HG03060 (cell line): ENCODE data around the gene RCBTB2.

Source experiments
- ATAC-seq: cut with Tn5 transposase; IDR thresholded peaks from one replicate; pipeline ENCODE4 v1.9.1; 2021; ENCODE audit warnings: low read depth, moderate number of reproducible peaks; ENCODE audit not compliant: unreplicated experiment

RCBTB2 gene

GRCh38 chr13:48564056-48564455, 31.2 kb upstream of the RCBTB2 start:
- no peak for ATAC-seq

GRCh38 chr13:48563626-48564025, 30.7 kb upstream of the RCBTB2 start:
- ATAC-seq, result no peak

- peak; percentile 95 for ATAC-seq
Measured at GRCh38 chr13:48562296-48563066, 29.6 kb upstream of the RCBTB2 start.

- no peak for ATAC-seq
Measured at GRCh38 chr13:48561466-48562235, 28.8 kb upstream of the RCBTB2 start.

- ATAC-seq, result no peak
Measured at GRCh38 chr13:48560657-48561337, 27.9 kb upstream of the RCBTB2 start.

- no peak for ATAC-seq
Measured at GRCh38 chr13:48559638-48560320, 26.9 kb upstream of the RCBTB2 start.

GRCh38 chr13:48556817-48557216, 23.9 kb upstream of the RCBTB2 start:
- ATAC-seq, result no peak

- no peak for ATAC-seq
Measured at GRCh38 chr13:48555441-48555840, 22.6 kb upstream of the RCBTB2 start.

- no peak for ATAC-seq
Measured at GRCh38 chr13:48551329-48551728, 18.4 kb upstream of the RCBTB2 start.

GRCh38 chr13:48549658-48550057, 16.8 kb upstream of the RCBTB2 start:
- no peak for ATAC-seq

GRCh38 chr13:48547663-48548092, 14.8 kb upstream of the RCBTB2 start:
- ATAC-seq, result no peak

GRCh38 chr13:48545608-48546007, 12.7 kb upstream of the RCBTB2 start:
- no peak for ATAC-seq

- no peak for ATAC-seq
Measured at GRCh38 chr13:48542581-48543341, 9.9 kb upstream of the RCBTB2 start.

GRCh38 chr13:48542138-48542537, 9.3 kb upstream of the RCBTB2 start:
- no peak for ATAC-seq

- ATAC-seq, result no peak
Measured at GRCh38 chr13:48539550-48539949, 6.7 kb upstream of the RCBTB2 start.

- no peak for ATAC-seq
Measured at GRCh38 chr13:48536621-48537250, 3.9 kb upstream of the RCBTB2 start.

- ATAC-seq, result no peak
Measured at GRCh38 chr13:48535766-48536165, 2.9 kb upstream of the RCBTB2 start.

- no peak for ATAC-seq
Measured at GRCh38 chr13:48534911-48535501, 2.1 kb upstream of the RCBTB2 start.

GRCh38 chr13:48533961-48534600, 1.2 kb upstream of the RCBTB2 start:
- ATAC-seq, result no peak
